HG03520 (cell line): ENCODE data around the gene ABCC8.

Source experiments
- ATAC-seq: cut with Tn5 transposase; IDR thresholded peaks from one replicate; pipeline ENCODE4 v1.9.1; 2021; ENCODE audit warnings: mild to moderate bottlenecking, moderate library complexity; ENCODE audit not compliant: unreplicated experiment

Gene ABCC8

DNA sequence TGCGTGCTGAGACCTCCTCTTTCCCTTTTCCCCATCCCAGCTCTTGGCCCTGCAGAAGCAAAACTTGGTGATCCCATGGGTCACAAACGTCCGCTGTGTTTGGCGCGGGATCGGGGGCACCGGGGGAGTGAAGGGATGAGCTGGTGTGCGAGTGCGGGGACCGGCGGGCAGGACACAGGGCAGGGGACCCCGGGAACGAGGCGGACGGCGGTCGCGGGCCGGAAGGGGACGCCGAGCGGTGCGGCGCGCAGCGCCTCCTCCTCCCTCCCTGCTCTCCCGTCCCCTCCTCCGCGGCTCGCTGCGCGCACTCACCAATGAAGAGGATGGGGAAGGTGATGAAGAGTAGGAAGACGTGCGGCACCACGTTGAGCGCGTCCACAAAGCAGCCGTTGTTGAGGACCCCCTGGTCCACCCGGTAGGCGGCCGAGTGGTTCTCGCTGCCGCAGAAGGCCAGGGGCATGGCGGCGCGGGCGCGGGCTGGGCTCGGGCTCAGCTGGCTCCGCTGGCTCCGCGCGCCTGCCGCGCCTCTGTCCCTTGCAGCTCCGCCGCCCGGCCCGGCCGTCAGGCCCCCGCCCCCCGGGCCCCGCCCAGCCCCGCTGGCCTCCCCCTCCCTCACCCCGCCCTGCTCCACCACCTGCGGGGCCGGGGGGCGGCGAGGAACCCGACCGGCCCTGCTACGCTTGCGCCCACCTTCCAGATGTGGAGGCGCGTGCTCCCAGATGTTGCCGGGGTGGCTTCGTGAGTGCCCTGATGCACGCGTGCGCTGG lies at the start of gene ABCC8:
TSS of gene ABCC8 (minus strand) at position 529 of the 767 bp plus-strand sequence. CDS start at position 460, 69 bp downstream.
- ATAC-seq: no peak

- ATAC-seq: no peak
Measured at GRCh38 chr11:17526326-17526725, 49.7 kb upstream of the ABCC8 start.

DNA sequence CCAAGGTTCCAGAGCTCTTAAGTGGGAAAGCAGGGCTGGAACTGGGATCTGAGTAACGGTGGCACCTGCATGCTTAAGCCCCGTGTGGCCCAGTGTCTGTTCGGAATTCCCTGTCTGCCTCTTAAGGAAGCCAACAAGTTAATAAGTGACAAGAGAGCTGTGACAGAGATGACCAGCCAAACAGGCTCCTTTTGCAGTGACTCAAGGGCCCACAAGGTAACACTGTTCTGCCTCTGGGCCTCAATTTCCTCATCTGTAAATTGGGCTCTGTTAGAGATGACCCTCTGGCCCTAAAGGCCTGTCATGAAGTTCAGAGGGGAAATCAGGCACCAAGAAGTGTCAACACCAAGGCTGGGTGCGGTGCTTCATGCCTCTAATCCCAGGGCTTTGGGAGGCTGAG lies 48.9 kb upstream of the ABCC8 start:
- no peak for ATAC-seq

- ATAC-seq: no peak
Measured at GRCh38 chr11:17524221-17524620, 47.6 kb upstream of the ABCC8 start.

DNA sequence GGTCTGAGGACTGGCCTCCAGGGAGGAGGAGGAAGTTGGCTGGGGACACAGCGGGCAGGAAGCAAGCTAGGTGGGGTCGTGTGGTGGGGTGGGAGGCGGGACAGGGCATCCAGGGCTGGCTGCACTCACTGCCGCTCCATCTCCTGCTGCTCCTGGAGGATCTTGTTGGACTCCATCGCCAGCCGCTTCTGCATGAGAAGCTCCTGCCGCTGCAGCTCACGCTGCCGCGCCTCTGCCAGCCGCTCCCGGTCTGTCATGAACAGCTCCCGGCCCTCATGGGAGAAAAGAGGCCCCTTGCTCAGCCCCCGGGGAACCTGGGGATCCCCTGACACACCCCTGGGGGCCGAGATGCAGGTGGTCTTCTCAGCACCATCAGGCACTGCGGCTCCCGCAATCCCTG lies 46.0 kb upstream of the ABCC8 start:
- no peak for ATAC-seq

DNA sequence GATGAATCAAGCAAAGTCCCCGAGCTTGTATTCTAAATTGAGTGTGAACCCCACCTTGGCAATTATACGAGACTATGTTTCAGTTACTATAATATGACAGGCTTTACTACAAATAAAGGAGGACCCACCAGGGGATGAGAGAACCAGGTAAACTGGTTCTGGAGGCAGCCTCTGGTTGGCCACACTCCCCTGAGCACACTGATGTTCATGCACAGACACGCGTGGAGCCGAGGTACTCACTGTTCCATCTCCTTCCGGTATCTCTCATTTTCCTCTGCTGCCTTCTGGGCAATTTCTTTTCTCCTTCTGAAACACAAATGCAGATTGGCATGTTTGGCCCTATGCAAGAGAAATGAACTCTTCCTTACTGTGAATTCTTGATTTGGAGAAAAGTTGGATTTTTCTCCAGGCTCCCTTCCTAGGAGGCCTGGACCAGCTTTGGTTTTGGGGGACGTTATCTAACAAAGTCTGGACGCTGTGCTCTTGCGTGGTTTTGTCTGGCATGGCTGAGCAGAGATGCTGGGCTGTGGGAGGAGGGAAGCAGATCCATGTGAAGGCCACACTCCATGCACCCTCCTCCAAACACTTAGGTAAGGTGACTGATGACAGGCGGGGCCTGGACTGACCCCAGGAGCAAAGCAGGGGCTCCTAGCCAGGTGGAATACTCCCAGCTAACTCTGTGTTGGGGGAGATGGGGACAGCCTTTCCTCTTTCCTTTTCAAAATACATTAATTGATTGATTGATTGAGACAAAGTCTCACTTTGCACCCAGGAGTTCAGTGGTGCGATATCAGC lies 44.7 kb upstream of the ABCC8 start:
- no peak for ATAC-seq

DNA sequence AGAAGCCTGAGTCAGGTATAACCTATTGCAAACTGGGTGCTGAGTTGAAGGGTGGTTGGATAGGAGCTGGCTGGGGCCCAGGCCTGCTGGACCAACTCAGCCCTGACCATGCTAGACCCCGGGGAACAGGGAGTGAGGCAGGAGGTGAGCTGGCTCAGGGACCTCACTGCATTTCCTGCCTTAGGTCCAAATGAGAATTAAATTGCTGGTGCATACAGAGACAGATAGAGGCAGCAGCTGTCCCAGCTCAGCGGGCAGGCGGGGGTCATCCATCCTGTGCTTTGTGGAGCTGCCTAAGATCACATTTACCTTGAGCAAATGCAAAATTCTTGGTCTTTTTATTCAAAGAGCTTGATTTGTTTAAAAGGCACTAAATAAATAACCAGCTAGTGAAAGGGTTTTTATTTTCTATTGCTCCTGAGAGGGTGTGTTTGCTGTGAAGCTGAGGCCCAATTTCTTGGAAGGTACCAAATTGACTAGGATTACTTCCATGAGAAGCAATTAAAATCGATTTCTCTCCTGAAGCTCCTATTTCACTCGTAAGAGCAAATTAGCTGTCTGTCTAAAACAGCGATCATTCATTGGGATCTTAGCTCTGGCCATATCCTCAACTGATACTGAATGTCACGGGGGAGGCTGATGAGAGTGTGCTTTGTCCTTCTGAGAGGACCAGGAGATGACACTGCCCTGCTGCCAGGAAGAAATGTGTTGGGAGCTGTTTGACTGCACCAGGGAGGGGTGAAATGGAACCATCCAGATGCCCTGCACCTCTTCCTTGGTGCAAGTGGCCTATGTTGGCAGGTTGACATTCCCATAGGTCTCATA lies 42.6 kb upstream of the ABCC8 start:
- no peak for ATAC-seq

- ATAC-seq: no peak
Measured at GRCh38 chr11:17518366-17518765, 41.7 kb upstream of the ABCC8 start.

DNA sequence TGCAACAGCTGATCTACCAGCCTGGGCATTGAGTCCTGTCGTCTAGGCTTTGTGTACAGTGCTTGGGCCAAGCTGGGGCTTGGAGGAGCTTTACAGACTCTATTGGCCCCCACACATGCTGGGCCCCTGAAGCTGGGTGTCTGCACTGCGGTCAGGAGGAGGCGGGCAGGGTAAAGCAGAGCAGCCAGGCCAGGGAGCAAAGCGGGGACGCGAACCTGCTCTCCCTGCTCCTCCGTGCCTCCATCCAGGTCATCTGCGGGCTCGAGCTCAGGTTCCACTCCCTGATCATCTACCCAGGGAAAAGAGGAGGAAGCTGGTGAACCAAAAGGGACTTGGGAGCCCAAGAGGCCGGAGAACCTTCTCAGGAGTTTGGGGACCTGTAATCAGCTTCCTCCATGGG lies 40.5 kb upstream of the ABCC8 start:
- ATAC-seq: no peak

GRCh38 chr11:17516551-17517150 lies 40.0 kb upstream of the ABCC8 start:
- ATAC-seq: no peak

- ATAC-seq: no peak
Measured at GRCh38 chr11:17515443-17516176, 39.0 kb upstream of the ABCC8 start.

DNA sequence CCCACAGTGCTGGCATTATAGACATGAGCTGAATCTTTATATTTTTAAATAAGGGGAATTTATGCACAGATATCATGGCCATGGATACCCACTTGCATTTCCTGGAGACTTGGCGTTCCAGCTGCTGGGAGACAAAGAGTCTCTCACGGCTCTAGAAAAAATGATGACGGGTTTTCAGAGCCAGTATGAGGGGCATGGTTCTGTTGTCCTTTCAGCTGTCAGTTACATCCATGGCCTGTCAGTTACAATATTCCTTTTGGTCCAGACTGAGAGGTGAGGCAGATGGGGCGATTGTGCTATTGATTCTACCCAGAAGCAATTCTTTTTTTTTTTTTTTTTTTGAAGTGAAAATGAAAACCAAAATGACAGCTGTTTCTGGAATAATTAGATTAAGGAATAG lies 37.8 kb upstream of the ABCC8 start:
- no peak for ATAC-seq

- ATAC-seq: no peak
Measured at GRCh38 chr11:17513853-17514252, 37.2 kb upstream of the ABCC8 start.

DNA sequence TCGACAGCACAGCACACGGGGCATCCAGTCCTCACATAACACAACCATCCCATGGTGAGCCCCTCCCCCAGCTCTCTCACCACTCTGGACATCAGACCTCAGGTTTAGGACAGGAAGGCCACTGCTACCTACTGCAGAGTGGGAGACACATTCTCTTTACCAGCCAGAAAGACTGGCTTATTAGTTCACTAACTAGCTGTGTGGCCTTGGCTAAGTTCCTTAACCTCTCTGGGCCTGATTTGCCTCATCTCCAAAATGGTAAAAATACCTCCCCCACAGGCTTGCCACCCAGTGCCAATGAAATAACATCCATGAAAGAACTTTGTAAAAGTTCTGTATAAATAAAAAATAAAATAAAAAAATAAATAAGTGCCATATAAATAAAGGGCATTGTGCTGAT lies 35.5 kb upstream of the ABCC8 start:
- ATAC-seq: no peak

DNA sequence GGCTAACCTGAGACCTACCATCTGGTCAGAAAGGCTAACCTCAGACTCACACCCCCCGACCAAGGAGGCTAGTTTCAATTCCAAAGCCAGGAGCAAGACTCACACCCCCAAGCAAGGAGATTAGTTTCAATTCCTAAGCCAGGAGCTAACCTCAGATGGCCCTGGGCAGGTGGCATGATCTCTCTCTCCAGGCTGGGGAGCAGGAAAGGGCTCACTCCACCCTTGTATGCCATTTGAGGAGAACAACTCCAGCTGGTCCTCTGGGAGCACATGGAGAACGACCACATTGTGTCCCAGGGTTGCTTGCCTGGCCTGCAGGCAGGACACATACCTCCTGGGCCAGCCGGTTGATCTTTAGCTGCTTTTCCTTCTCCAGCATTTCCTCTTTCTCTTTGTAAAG lies 34.9 kb upstream of the ABCC8 start:
- ATAC-seq: no peak

DNA sequence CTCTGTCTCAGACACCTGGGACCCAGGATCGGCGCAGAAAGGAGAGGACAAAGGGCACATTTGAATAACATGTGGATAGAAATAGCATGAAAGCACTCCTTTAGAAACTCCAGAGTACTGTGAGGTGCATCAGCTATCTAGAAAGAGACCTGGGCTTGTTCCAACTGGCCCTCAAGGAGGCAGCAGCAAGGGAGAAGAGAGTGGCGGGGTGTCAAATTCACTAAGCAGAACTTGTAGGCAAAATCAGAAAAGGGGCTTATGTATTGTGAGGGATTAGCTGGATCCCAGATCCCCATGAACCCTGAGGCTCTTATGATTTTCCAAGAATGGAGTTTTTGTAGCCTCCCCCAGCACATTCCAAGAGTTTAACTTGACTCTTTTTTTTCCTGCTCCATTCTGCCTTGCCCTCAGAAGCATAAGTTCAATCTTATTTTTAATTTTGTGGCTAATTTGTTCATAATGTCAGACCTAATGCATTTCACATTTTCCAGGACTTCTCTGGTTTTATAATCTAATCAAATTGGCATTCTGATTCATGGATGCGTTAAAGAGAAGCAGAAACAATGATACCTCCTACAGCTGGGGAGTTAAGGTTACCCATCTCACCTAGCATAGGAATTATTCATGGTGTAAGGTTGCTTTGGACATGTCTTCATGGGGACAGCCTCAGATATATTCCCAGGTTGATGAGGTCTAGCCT lies 34.0 kb upstream of the ABCC8 start:
- no peak for ATAC-seq

DNA sequence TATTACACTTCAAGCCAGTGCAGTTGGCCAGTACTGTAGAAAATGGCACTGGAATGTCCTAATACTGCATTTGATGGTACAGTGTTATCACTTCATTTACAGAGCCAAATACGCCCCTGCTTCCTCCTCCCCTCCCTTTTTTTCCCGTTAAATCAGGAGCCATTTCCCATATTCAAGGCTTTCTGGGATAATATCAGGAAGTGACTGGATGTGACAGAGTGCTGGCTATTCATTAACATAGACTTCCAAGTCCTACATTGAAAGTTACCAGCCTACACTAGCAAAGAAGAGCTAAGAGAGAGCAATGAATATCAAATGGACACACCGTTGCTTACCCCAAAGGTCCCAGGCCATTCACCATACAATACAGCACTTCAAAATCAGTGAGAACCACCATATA lies 32.1 kb upstream of the ABCC8 start:
- no peak for ATAC-seq

DNA sequence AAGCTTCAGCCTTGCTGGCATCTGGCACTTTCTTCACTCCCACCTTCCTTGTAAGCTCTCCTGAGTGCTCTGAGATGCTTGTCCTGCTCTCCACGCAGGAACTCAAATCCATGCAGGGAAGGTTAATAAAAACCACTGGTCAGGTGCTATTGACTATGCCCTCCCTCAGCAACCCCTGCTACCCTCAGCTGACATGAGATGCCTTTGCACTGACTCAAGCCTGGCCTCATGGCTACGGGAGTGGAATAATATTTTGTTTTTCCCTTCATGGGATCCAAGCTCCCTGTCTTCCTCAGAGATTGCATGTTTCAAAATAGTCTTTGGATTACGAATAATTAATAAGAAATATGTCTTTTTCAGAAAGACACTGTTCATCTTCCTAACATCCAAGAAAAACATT lies 31.7 kb upstream of the ABCC8 start:
- no peak for ATAC-seq

- ATAC-seq: no peak
Measured at GRCh38 chr11:17507773-17508172, 31.1 kb upstream of the ABCC8 start.

DNA sequence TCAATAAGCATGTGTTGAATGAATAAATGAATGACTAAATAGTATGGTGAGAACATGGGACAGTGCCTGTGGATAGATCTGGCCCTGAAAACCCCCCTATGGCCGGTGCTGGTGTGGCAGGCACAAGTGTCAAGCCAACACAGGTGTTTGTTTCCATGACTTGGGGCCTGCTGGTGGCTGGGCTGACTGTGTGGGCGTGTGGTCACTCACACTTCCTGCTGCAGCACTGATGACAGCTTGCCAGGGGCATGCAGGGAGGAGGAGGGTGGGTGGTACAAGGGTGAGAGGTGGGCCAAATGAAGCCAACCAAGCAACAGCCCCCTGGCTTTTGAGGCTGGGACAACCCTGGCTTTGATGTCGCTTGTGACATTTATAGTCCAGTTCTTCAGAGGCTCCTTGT lies 30.3 kb upstream of the ABCC8 start:
- peak; percentile 83 for ATAC-seq
